DMS114 treated with DMSO at 0.1 percent for 48 hours (cell line): ENCODE measurements around the gene CELF2.

Source experiments
- DNase-seq: peaks from one replicate; lab custom pipeline; 2025; ENCODE audit not compliant: unreplicated experiment; lab: John Stamatoyannopoulos, UW

The CELF2 gene

GRCh38 chr10:11057018-11057417, 39.3 kb downstream of the CELF2 start:
- no peak for DNase-seq

- DNase-seq, result no peak
These were observed 39.8 kb downstream of the CELF2 start for GRCh38 chr10:11057448-11057847.

GRCh38 chr10:11057994-11058393, 40.3 kb downstream of the CELF2 start:
- DNase-seq, result no peak

GRCh38 chr10:11058965-11059364, 41.3 kb downstream of the CELF2 start:
- no peak for DNase-seq

GRCh38 chr10:11063856-11064255, 46.2 kb downstream of the CELF2 start:
- no peak for DNase-seq

- DNase-seq, result no peak
These were observed 47.2 kb downstream of the CELF2 start for GRCh38 chr10:11064832-11065231.

- no peak for DNase-seq
These were observed 47.9 kb downstream of the CELF2 start for GRCh38 chr10:11065567-11065966.

- DNase-seq, result no peak
These were observed 48.8 kb downstream of the CELF2 start for GRCh38 chr10:11066520-11066919.

- DNase-seq, result no peak
These were observed 51.4 kb downstream of the CELF2 start for GRCh38 chr10:11068861-11069633.

- no peak for DNase-seq
These were observed 55.7 kb downstream of the CELF2 start for GRCh38 chr10:11073410-11073809.

- DNase-seq, result no peak
These were observed 57.0 kb downstream of the CELF2 start for GRCh38 chr10:11074536-11075267.

GRCh38 chr10:11076221-11076620, 58.5 kb downstream of the CELF2 start:
- DNase-seq, result no peak

- DNase-seq, result no peak
These were observed 62.9 kb downstream of the CELF2 start for GRCh38 chr10:11080564-11080984.

- DNase-seq, result no peak
These were observed 63.7 kb downstream of the CELF2 start for GRCh38 chr10:11081408-11081807.

GRCh38 chr10:11082526-11082925, 64.9 kb downstream of the CELF2 start:
- DNase-seq, result no peak

GRCh38 chr10:11083051-11083450, 65.4 kb downstream of the CELF2 start:
- DNase-seq, result no peak

- no peak for DNase-seq
These were observed 67.9 kb downstream of the CELF2 start for GRCh38 chr10:11085545-11085944.

GRCh38 chr10:11086177-11086840, 68.6 kb downstream of the CELF2 start:
- DNase-seq, result no peak

GRCh38 chr10:11087372-11087771, 69.7 kb downstream of the CELF2 start:
- DNase-seq, result no peak

- DNase-seq, result no peak
These were observed 71.0 kb downstream of the CELF2 start for GRCh38 chr10:11088709-11089108.

- DNase-seq, result no peak
These were observed 71.6 kb downstream of the CELF2 start for GRCh38 chr10:11089272-11089671.

GRCh38 chr10:11091517-11092102, 73.9 kb downstream of the CELF2 start:
- no peak for DNase-seq
